ENCODE data around the gene TRAM2. TPM values are rescaled to one million over a fixed set of nuclear protein-coding genes. Genes with fewer than 3 reads are reported as not detected.

The TRAM2 gene
- polyA plus RNA-seq, 3 donors: 43.2 to 47.6 (median 46.4) TPM

DNA sequence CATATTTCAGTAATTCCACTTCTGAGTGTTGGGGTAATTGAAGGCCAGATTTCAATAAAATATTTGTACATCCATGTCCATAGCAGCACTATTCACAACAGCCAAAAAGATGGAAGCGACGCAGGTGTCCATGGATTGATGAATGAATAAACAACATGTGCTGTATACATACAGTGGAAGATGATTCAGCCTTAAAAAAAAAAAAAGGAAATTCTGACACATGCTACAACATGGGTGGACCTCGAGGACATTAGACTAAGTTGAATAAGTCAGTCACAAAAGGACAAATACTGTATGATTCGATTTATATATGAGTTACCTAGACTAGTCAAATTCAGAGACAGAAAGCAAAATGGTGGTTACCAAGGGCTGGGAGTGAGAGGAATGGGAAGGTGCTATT, 57.2 kb downstream of the TRAM2 start:
- DNase-seq (ENCODE audit: extremely low read depth in 1 of 11, low read depth in 9 of 11, low spot score in 4 of 11): no peak

DNA sequence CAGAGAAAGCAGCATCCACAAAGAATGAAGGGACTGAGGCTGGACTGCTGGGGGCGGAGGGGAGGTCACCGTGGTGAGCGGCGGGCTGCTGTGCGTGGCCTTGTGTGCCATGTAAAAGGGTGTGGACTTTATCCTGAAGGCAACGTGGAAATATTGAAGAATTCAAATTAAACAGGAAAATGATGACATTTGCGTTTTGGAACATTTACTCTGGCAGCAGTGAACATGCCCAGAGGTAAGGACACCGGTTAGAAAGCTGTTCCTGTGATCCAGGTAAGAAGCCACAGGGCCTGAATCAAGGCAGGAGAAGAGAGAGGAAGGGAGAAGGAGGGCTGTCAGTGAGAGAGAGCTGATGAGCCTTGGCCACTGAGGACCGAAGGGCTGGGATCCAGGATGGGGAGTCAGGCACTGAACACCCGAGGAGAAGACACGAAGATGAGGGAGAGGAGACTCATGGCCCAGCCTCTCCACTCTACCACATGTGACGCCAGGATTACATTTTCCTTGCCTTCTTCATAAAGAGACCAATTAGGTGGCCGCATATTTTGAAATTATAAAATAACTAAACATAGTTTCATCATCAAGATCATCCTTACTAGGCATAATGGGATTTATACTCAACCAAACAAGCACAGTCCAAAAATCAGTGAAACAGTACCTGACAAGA, 58.4 kb downstream of the TRAM2 start:
- DNase-seq (ENCODE audit: extremely low read depth in 1 of 11, low read depth in 9 of 11, low spot score in 4 of 11): no peak

DNA sequence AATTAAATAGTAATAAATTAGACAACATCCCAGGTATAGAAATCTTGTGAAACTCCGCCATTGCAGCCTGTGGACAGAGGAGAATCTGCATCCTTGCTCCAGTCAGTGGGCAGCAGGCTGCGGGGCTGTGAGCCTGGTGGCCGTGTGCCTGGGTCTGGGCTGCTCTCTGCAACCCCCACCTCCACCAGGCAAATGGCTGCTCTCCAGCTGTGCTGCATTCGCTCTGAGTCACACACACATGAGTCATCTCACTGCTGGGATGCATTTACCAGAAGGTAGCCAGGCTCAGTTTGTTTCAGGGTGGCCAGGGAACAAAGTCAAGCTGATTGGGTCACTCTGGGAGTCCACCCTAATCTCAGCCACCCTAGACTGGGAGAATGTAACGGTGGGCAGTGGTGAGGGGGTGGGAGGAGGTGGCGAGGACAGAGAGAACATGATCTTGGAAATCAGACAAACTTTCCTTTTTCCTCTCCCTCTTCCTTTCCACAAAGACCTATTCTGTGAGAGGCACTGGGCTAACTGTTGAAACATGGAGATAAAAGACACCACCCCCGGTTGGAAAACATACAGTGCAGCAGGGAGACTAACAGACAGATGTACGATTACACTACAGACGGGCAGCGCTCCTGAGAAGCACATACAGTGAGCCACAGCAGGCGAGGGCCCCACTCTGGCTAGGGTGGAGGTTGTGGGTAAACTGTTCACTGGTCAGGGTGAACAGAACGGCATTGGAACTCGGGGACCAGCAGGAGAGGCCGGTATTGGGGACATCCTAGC, 59.2 kb downstream of the TRAM2 start:
- peak in 1 of 11 donors; percentile 18 for DNase-seq (ENCODE audit: extremely low read depth in 1 of 11, low read depth in 9 of 11, low spot score in 4 of 11)

DNA sequence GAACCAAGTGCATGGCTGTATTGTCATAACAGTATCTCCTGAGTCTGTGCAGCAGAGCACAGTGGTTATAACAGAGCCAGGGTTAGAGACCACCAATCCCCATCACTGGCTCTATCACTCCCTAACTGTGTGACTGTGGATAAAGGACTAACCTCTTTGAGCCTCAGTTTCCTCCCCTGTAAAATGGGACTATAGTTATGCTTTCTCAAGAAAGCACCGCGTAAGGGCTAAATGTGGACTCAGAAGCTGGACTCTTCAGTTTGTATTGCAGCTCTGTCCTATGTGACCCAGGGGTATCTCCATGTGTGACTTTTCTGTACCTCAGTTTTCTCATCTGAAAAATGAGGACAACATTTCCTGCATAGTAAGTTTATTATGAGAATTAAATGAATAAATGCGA, 59.9 kb downstream of the TRAM2 start:
- no peak for DNase-seq (ENCODE audit: extremely low read depth in 1 of 11, low read depth in 9 of 11, low spot score in 4 of 11)

DNA sequence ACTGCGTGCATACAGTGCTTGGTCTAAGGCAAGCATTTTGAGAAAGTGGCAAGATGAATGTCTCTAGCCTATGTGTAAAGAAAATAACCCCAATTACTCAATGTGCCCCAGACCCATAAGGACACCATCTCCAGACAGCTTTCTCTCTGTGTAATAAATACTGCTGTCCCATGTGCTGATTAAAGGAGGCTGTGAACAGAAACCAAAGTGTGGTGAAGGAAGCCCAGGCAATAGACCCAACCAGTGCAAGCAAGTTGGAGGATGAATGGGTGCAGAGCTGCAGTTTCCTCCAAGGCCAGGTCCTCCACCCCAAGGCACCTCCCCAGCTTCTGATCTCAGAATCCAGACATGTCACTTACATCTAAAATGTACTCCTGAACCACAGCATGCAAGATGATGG, 60.6 kb downstream of the TRAM2 start:
- DNase-seq (ENCODE audit: extremely low read depth in 1 of 11, low read depth in 9 of 11, low spot score in 4 of 11): no peak

DNA sequence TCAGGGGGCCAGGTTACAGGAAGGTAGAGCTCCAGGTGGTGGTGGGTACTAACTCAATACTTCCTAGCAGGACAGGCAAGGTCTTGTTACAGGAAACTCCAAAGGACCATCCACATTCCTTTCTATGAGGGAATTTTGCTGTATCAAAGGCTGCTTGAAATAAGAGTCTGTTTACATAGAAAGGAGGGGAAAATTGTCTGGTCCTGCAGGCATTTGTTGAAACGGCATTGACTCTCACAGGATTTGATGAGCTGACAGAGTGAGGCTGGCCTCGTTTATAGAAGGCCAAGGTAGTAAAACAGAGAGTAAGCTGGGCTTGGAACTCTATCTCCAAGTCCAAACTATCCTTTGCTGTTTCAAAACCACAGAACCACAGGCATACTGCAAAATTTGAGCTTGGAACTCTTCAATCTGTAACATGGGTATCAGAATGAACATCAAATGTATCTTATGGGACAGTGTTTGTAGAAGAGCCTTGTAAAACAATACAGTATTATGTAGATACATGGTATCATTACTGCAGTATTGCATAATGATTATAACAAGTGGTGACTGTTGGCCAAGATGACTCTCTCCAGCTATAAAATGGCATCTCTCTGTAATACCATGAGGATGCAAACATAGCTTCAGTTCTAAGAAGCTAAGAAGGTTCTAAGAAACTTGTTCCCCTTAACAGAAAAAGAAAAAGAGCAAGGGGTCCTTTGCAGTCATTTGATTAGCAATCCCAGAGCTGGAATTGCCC, 61.5 kb downstream of the TRAM2 start:
- DNase-seq (ENCODE audit: extremely low read depth in 1 of 11, low read depth in 9 of 11, low spot score in 4 of 11): no peak

DNA sequence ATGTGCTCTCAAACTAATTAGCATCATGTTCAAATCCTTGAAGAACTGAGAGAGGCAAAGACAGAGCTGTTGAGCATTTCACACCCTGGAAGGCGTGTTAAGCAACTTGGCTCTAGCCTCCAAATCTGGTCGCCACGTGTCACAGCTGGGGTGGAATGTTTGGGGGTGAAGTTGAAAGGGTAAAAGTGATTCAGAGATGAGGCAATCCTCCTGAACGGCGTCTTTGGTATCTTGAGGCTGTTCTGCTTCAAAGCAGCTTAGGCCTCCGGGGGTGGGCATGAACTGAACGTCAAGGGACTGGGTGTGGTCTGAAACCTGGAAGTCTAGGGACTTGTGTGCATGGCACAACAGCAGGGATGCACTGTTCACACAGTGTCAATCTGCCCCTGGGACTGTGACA, 62.3 kb downstream of the TRAM2 start:
- no peak for DNase-seq (ENCODE audit: extremely low read depth in 1 of 11, low read depth in 9 of 11, low spot score in 4 of 11)

DNA sequence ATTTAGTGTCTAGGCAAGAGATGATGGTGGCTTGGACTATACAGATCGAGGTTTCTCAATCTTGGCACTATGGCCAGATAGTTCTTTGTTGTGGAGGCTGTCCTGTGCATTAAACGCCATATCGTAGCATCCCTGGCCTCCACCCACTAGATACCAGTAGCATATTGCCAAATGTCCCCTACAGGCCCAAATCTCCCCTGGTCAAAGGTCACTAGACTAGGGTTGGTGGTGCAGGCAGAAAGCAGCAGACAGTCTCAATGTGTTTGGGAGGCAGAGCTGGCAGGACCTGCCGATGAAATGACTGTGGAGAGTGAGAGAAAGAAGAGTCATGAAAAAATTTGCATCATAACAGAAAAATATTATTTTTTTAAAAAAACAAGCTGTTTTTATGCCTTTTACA, 63.0 kb downstream of the TRAM2 start:
- DNase-seq (ENCODE audit: extremely low read depth in 1 of 11, low read depth in 9 of 11, low spot score in 4 of 11): no peak

DNA sequence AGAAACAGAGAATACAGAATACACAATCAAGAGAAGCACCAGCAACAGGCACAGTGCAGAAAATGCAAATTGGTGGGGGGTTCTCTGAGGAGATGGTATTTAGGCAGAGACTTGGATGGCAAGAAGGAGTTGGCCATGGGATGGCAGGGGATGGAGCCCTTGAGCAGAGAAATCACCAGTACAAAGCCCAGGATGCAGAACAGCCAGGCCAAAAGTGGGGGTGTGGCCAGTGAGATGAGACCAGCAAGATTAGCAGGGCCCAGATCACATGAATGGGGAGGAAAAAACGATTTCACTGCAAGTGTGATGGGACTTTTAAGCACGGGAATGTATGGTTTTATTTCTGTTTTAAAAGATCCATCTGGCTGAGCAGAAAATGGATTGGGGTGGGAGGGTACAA, 63.4 kb downstream of the TRAM2 start:
- no peak for DNase-seq (ENCODE audit: extremely low read depth in 1 of 11, low read depth in 9 of 11, low spot score in 4 of 11)

DNA sequence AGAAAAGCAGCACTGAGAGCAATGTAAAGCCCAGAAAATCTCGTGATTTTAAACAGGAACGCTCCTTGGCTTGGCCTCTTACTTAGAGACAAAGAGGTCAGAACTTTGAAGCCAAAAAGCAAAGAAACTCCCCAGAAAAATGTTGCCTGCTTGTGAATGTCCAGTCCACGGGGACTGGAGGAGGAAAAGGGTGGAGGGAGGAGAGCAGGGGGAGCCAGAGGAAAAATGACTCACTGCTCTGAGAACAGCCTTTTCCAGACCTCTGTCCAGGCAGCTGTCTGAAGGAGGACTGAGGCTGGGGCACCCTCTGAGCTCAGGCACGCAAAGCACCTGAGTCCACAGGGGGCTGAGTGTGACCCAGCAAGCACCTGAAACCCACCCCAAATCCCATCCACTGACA, 64.7 kb downstream of the TRAM2 start:
- no peak for DNase-seq (ENCODE audit: extremely low read depth in 1 of 11, low read depth in 9 of 11, low spot score in 4 of 11)

DNA sequence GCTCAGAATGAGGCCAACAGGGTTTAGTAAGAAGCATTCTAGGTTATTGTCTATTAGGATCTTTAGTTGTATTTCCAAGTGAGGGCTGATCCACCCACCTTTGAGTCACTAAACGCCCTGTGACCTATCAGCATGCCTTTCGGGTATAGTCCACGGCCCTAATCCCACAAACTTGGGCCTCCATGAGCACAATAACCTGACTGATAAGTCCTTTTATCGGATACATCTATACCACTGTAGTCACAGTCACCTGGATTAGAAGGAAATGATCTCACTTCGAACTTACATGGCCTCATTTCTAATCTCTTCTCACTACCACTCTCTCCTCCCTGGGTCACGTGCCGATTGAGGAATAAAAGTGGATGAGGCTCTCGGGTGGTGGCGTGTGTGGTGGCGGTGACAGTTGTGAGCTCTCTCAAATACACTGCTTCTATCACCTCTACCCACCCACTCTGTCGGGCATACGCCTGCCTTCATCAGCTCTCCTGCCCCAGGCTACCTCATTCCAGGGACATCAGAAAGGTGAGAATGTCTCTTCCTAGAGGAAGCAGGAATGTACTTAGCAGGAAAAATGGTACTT, 65.2 kb downstream of the TRAM2 start:
- no peak for DNase-seq (ENCODE audit: extremely low read depth in 1 of 11, low read depth in 9 of 11, low spot score in 4 of 11)

DNA sequence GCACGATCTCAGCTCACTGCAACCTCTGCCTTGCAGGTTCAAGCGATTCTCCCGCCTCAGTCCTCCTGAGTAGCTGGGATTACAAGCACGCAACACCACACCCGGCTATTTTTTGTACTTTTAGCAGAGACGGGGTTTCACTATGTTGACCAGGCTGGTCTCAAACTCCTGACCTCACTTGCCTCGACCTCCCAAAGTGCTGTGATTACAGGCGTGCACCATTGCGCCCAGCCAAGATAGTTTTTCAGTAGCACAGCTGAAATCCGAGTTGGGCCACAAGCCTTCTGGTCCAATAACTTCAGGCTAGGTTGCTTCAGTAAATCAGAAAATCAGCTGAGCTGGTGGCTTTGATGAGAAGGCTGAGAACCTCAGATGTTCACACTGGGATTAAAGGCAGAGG, 65.7 kb downstream of the TRAM2 start:
- no peak for DNase-seq (ENCODE audit: extremely low read depth in 1 of 11, low read depth in 9 of 11, low spot score in 4 of 11)

DNA sequence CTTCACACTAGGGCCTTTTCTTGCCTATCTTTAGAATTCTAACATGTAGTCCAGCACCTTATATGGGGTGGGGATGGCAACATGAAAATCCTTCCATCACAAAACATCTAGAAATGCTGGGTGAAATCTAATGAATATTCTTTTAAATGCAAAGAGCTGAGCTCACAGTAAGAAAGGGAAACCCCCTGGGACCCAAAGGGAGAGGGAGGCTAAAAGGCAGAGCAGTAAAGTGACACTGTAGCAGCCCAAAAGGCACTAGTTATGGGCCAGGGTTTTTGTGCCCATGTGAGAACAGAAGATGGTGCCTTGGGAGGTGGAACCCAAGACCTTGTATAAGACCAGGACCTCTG, 66.7 kb downstream of the TRAM2 start:
- no peak for DNase-seq (ENCODE audit: extremely low read depth in 1 of 11, low read depth in 9 of 11, low spot score in 4 of 11)

DNA sequence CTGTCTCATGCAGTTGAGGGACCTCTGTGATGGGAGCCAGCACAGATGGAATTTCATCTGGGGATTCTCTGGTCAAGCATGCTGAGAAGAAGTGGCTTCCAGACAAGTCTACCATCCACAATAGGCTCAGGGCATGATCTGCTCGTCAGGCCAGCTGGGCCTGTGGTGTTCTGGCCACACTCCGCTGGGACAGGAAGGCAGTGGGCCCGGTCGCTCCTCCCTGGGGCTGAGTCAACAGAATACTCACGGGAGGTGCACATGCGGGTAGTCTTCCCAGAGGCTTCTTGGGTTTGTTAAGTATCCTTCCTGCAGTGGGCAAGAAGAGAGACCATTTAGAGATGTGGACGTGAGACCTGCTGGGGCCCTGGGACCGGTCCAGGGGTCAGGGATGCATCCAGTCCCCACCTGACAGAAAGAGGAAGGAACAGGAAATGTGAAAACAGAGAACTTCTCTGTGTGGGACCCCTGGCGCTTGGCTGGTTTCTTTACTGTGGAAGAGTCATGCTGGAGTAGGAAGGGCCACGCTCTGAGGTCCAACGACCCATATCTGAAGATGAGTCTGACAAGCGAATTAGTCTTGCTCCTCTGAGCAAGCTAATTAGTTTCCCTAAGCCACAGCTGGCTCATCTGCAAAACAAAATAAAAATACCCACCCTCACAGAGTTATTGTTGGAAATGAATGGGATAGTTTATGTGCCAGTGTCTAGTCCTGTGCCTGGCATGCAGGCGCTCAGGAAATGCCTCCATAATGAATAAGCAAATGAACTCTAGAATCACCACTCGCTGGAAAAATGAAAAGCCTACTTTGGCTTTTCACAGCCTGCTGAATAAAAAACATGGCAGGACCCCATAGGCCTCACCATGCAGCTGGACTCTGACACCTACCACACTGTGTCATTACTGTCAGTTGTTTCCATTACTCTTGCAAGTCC, 67.3 kb downstream of the TRAM2 start:
- no peak for DNase-seq (ENCODE audit: extremely low read depth in 1 of 11, low read depth in 9 of 11, low spot score in 4 of 11)

DNA sequence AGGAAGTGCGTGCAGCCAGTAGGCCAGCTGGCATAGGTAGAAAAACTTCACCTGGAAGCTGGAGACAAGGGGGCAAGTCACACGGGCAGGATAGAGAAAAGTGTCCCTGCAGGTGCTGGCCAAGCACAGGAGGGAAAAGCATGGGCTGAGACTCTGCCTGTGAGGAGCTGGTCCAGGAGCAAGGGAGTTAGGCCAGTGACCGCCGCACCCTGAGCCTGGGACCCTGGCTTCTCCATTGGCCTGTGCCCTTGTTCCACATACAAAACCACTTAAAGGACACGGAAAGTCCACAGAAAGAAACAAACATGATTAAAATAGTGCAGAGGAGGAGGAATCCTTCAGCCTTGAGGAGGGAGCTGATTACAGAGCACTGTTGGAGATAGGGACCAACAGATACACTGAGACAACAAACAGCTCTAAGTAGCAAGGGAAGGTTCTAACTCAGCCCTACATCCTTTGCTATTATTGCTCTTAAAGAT, 68.6 kb downstream of the TRAM2 start:
- DNase-seq (ENCODE audit: extremely low read depth in 1 of 11, low read depth in 9 of 11, low spot score in 4 of 11): no peak

DNA sequence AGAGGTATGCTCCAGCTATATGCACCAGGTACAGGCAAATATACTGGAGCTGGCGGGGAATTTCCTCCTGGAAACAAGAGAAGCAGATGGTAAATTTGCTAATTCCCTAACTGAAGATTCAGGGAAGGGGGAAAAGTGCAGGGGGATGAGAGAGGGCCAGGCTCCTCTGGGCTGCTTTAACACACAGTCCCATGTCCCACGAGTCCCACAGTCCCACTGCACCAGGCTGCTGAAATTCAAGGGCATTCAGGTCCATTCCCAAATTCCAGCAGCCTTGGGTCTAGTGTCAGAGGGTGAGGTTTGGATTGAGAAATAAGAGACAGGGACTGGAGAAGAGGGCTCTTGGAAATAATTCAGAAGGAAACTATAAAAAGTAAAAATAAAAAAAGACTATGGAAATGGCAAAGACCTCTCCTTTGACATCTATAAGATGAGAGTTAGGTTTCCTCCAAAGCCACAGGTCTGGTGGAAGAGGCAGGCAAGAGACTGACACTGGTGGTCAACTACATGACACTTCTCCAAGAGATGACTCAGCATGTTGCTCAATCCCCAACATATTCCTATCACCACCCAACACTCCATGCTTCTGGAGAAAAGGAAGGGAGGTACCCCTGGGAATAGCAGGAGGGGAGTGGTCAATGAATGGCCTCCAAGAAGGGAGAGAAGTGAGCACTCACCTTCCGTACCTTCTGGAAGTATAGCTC, 69.2 kb downstream of the TRAM2 start:
- DNase-seq (ENCODE audit: extremely low read depth in 1 of 11, low read depth in 9 of 11, low spot score in 4 of 11): no peak

DNA sequence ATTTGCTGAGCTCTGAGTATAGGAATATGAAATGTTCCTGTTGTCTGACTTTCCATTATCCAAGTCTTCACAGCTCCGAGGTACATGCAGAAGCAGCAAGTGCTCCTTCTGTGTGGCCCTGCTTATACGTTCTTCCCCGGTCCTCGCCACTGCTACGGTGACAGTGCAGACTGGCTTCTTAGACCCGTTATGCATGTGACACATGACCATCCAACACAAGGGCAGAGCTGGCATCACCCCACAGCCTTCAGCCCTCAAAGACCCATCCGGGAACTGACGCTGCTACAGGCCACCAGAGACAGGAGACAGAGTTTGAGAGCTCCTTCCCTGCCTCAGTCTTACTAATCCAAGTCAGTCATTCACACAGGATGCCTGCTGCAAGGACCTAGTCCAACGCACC, 70.4 kb downstream of the TRAM2 start:
- no peak for DNase-seq (ENCODE audit: extremely low read depth in 1 of 11, low read depth in 9 of 11, low spot score in 4 of 11)

DNA sequence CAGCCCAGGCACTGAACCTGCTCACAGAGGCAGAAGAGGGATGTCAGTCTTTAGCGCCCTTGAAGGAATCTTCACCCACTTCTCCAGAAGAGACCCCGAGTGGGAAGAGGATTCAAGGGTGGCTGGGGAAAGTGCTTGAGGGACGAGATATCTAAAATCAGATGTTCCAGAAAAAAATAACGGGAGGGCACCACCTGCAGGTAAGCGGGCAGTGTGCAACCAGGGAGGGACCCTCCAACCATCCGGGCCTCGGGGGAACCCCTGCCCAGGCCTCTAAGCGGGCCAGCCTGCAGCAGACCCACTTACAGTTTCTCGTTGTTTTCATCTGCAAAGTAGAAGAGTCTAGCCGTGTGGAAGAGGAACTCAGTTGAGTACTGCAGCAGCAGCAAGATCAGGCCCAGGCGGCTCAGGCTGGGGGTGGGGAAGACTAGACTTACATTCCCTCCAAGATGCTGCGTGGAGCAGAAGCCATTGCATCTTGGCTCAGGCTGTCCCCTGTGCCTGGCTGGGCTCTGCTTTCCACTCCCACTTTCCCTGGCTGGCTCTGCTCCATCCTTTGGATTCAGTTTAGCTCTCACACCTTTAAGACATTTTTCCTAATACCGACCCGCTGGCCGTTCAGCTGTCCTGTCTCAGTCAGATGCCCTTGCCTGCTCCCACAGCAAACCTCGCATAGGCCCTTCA, 71.0 kb downstream of the TRAM2 start:
- no peak for DNase-seq (ENCODE audit: extremely low read depth in 1 of 11, low read depth in 9 of 11, low spot score in 4 of 11)

All from renal cortex interstitium (tissue), 11 donors.